Psoas muscle (tissue), 8 donors: ENCODE measurements around the gene PLEKHA8. TPM values are rescaled to one million over a fixed set of nuclear protein-coding genes. Genes with fewer than 3 reads are reported as not detected.

Experiments
- ATAC-seq, 4 donors: fragments of 200-7000 bp; cut with Tn5 transposase; one replicate each; pipeline ENCODE4 v1.9.1; 2020; ENCODE audit warnings: moderate library complexity in 3 of 4, mild to moderate bottlenecking in 2 of 4
- DNase-seq, 2 donors: peaks; one replicate each; pipeline ENCODE4 v3.0.0-alpha.2; 2020
- H3K27ac ChIP-seq: fragments of 200-600 bp; one replicate; pipeline ENCODE4 v1.8.0; 2022
- H3K27me3 ChIP-seq, 3 donors: fragments of 200-600 bp in 1 of 3; one replicate each; pipeline versions ENCODE4 v1.6.1 to v1.8.0; 2013 to 2022; ENCODE audit warnings: low read length in 2 of 3, mild to moderate bottlenecking in 2 of 3, moderate library complexity in 1 of 3; ENCODE audit not compliant: insufficient read depth in 3 of 3
- H3K36me3 ChIP-seq, 2 donors: fragments of 200-600 bp in 1 of 2; one replicate each; pipeline versions ENCODE4 v1.6.1 to v1.8.0; 2013 to 2022; ENCODE audit warnings: low read depth in 1 of 2, mild to moderate bottlenecking in 1 of 2, moderate library complexity in 1 of 2; ENCODE audit not compliant: insufficient read depth in 1 of 2
- H3K4me1 ChIP-seq: fragments of 200-600 bp; one replicate; pipeline ENCODE4 v1.8.0; 2022
- H3K4me3 ChIP-seq: fragments of 200-600 bp; one replicate; pipeline ENCODE4 v1.8.0; 2022; ENCODE audit warnings: mild to moderate bottlenecking
- H3K9me3 ChIP-seq: fragments of 200-600 bp; one replicate; pipeline ENCODE4 v1.8.0; 2022
- CTCF ChIP-seq: fragments of 200-600 bp; IDR thresholded peaks from one replicate; pipeline ENCODE4 v1.8.0; 2022; ENCODE audit warnings: antibody characterized with exemption
- WGBS, 3 donors: extraction: QIAGEN DNeasy Blood & Tissue Kit; methylation state at CpG; one replicate each; pipeline versions ENCODE4 v1.1.6 to v1.1.7; 2013; 5-methylcytosine and 5-hydroxymethylcytosine counted together
- intact Hi-C, 2 donors: fragments of 100-400 bp; cut with DNase I; formaldehyde crosslinking; loops; one replicate each; pipeline versions ENCODE4 v1.11.0 to v1.14.2; 2022
- polyA plus RNA-seq, 3 donors: library from polyadenylated mRNA; stranded (reverse); fragments of 200-250 nt; gene quantifications; one replicate each; pipeline ENCODE4 v1.2.3, GENCODE V29; 2013
- total RNA-seq, 4 donors: library from RNA; stranded (reverse); fragmentation: NEBNext Ultra II Directional in 2 of 4; extraction: Animal tissue kit (Norgen Biotek cat#: 25700) in 2 of 4; gene quantifications; one replicate each; pipeline versions ENCODE4 v1.2.1 to v1.2.4, GENCODE V29; 2021 to 2023
- donor health status: healthy with polysubstance abuse.
- donor health status: DM: no; HTN: no; CAD: no; lungs with moderate emphysema.
- donor health status: Bipolar disorder and iron deficiency.
- donor health status: healthy.
- donor health status: DM: yes; HTN: yes; CAD: no.
- donor health status: DM: no; HTN: no; CAD: no.
- donor health status: DM: no; HTN: no; CAD: no.
- donor health status: DM: yes; HTN: yes; CAD: no.

The PLEKHA8 gene
- total and polyA plus RNA-seq, 7 donors: 1.3 to 4.0 (median 3.7) TPM

GRCh38 chr7:30146127-30146612, 118.0 kb downstream of the PLEKHA8 start:
- peaks cover 0 to 4% of the 10 kb centered on the region in 2 donors for H3K36me3 ChIP-seq
- WGBS, 3 donors: 73 to 78% (median 77%) methylated on average over 13 of the region's 13 CpGs
- intact Hi-C loops: no loop called here
- H3K27ac ChIP-seq: peak overlapping the region; percentile 62
- H3K4me3 ChIP-seq: no peak overlapping the region
- ATAC-seq: peak; percentile 53 to 81 (median 68)
- H3K27me3 ChIP-seq: no peaks in the 10 kb centered on the region
- no peak for TF ChIP-seq CTCF
- peak in 1 of 2 donors; percentile 62 for DNase-seq
- H3K4me1 ChIP-seq: peaks cover 49% of the 10 kb centered on the region
- H3K9me3 ChIP-seq: no peaks in the 10 kb centered on the region

- ATAC-seq: no peak
- Histone ChIP-seq H3K4me3 (no peak overlapping the region), H3K27ac (peak overlapping the region; percentile 42), H3K9me3 (no peaks in the 10 kb centered on the region), H3K4me1 (peaks cover 41% of the 10 kb centered on the region), H3K36me3 (peaks cover 0 to 14% of the 10 kb centered on the region in 2 donors), H3K27me3 (no peaks in the 10 kb centered on the region)
- intact Hi-C loops: no loop called here
- TF ChIP-seq CTCF: no peak
- no peak for DNase-seq
- WGBS, 3 donors: 71 to 82% (median 78%) methylated on average over 4 of the region's 4 CpGs
These were observed 119.0 kb downstream of the PLEKHA8 start for GRCh38 chr7:30147223-30147622.

- TF ChIP-seq CTCF: no peak
- Histone ChIP-seq H3K27me3 (no peaks in the 10 kb centered on the region), H3K4me1 (peaks cover 36% of the 10 kb centered on the region), H3K27ac (no peak overlapping the region), H3K4me3 (no peak overlapping the region), H3K9me3 (no peaks in the 10 kb centered on the region), H3K36me3 (peaks cover 0 to 19% of the 10 kb centered on the region in 2 donors)
- intact Hi-C loops: no loop called here
- DNase-seq: no peak
- WGBS, 3 donors: 77 to 83% (median 81%) methylated on average over 2 of the region's 2 CpGs
- no peak for ATAC-seq
These were observed 119.6 kb downstream of the PLEKHA8 start for GRCh38 chr7:30147785-30148184.

GRCh38 chr7:30148426-30148825, 120.2 kb downstream of the PLEKHA8 start:
- no peak overlapping the region for H3K27ac ChIP-seq

More at GRCh38 chr7:30148426-30148825, 120.2 kb downstream of the PLEKHA8 start:
- H3K4me1 ChIP-seq: peaks cover 29% of the 10 kb centered on the region
- TF ChIP-seq CTCF: no peak
- no peak overlapping the region for H3K4me3 ChIP-seq
- H3K9me3 ChIP-seq: no peaks in the 10 kb centered on the region
- no peaks in the 10 kb centered on the region for H3K27me3 ChIP-seq
- DNase-seq (no peak), ATAC-seq (no peak)
- WGBS, 3 donors: 97 to 100% (median 99%) methylated on average over 5 of the region's 5 CpGs
- intact Hi-C loops: no loop called here
- H3K36me3 ChIP-seq: peaks cover 0 to 21% of the 10 kb centered on the region in 2 donors
